Right lobe of liver (tissue), 4 donors: Measurements from ENCODE around the gene PFN3.

Experiments used
- CTCF ChIP-seq, 4 donors: fragments of 200-600 bp in 3 of 4; fragments of 450-650 bp in 1 of 4; IDR thresholded peaks; one replicate each; pipeline versions ENCODE4 v1.5.1 to v1.8.0; 2016 to 2022; ENCODE audit warnings: antibody characterized with exemption in 4 of 4, mild to moderate bottlenecking in 2 of 4
- POLR2A ChIP-seq: fragments of 450-650 bp; IDR thresholded peaks from one replicate; pipeline ENCODE4 v1.6.1; 2017; ENCODE audit warnings: antibody characterized with exemption, mild to moderate bottlenecking
- donor health status: DM: no; HTN: no; CAD: no.
- donor health status: DM: no; HTN: no; CAD: no.
- donor health status: DM: no; HTN: yes; CAD: no.

- TF ChIP-seq CTCF (IDR thresholded peaks at IDR 0.05) (no peak), POLR2A (no peak)
Measured at GRCh38 chr5:177358370-177358819, 42.1 kb downstream of the PFN3 start.
